BJ (cell line): ENCODE data around the gene KCNC3. TPM values are rescaled to one million over a fixed set of nuclear protein-coding genes. Genes with fewer than 3 reads are reported as not detected.

ENCODE experiments used
- CTCF ChIA-PET: fragments of 350-600 bp; formaldehyde crosslinking; extraction: SDS; loops from one replicate; lab custom pipeline; 2021; ENCODE audit warnings: antibody characterized with exemption, inconsistent platforms; lab: Yijun Ruan, JAX
- POLR2A ChIA-PET: fragments of 300-600 bp; sonication (Branson Sonifier 250); formaldehyde crosslinking; extraction: SDS; loops from one replicate; lab custom pipeline; 2021; ENCODE audit warnings: antibody characterized with exemption; lab: Charles Lee
- DNase-seq: peaks from one replicate; pipeline ENCODE4 v3.0.0-alpha.2; 2011; ENCODE audit warnings: low read depth
- H3K27me3 ChIP-seq: 2 replicates; pipeline ENCODE4 v1.6.0; 2011; ENCODE audit warnings: low read length; ENCODE audit not compliant: control insufficient read depth, insufficient read depth
- H3K36me3 ChIP-seq: 2 replicates; pipeline ENCODE4 v1.5.1; 2011; ENCODE audit warnings: low read length; ENCODE audit not compliant: control insufficient read depth, insufficient read depth
- H3K4me3 ChIP-seq: 2 replicates; pipeline ENCODE4 v1.5.1; 2011; ENCODE audit warnings: low read depth, mild to moderate bottlenecking, control low read depth, low read length
- CTCF ChIP-seq: IDR thresholded peaks from 2 replicates; pipeline ENCODE4 v1.5.1; 2011; ENCODE audit warnings: low read depth, mild to moderate bottlenecking, control low read depth, inconsistent platforms, low read length, moderate library complexity; ENCODE audit not compliant: insufficient read depth
- polyA plus RNA-seq: library from polyadenylated mRNA; depleted of rRNA; stranded (reverse); fragments of >200 nt; gene quantifications from 2 replicates; pipeline ENCODE4 v1.2.3, GENCODE V29; 2011

Gene KCNC3
- polyA plus RNA-seq, 1 experiment = 0.04 TPM

- H3K27me3 ChIP-seq = no peaks in the 10 kb centered on the region
- no peak for TF ChIP-seq CTCF
- ChIA-PET CTCF (no interaction called here), POLR2A (no interaction called here)
- DNase-seq = no peak
- H3K36me3 ChIP-seq = no peaks in the 10 kb centered on the region
- no peak overlapping the region for H3K4me3 ChIP-seq
Measured at GRCh38 chr19:50290011-50290410, 39.2 kb downstream of the KCNC3 start.

- POLR2A ChIA-PET = no interaction called here
- Histone ChIP-seq H3K27me3 (no peaks in the 10 kb centered on the region), H3K36me3 (no peaks in the 10 kb centered on the region), H3K4me3 (no peak overlapping the region)
- TF ChIP-seq CTCF = no peak
- CTCF ChIA-PET = interaction anchor here (0.6 kb wide), 1 partner anchor 66 kb away, joined by 3 read pairs; no protein-coding TSS in a partner anchor
- no peak for DNase-seq
Measured at GRCh38 chr19:50288954-50289353, 40.2 kb downstream of the KCNC3 start.

GRCh38 chr19:50287331-50287730, 41.8 kb downstream of the KCNC3 start:
- ChIA-PET POLR2A (no interaction called here), CTCF (interaction anchor here (0.5 kb wide), 1 partner anchor 41 kb away, joined by 5 read pairs; no protein-coding TSS in a partner anchor)
- no peak for DNase-seq
- no peak overlapping the region for H3K4me3 ChIP-seq
- no peaks in the 10 kb centered on the region for H3K27me3 ChIP-seq
- no peak for TF ChIP-seq CTCF
- H3K36me3 ChIP-seq = no peaks in the 10 kb centered on the region

- ChIA-PET CTCF (interaction anchor here (0.5 kb wide), 1 partner anchor 42 kb away, joined by 5 read pairs; no protein-coding TSS in a partner anchor), POLR2A (no interaction called here)
- Histone ChIP-seq H3K4me3 (no peak overlapping the region), H3K36me3 (no peaks in the 10 kb centered on the region), H3K27me3 (no peaks in the 10 kb centered on the region)
- no peak for DNase-seq
- no peak for TF ChIP-seq CTCF
Measured at GRCh38 chr19:50286443-50286842, 42.7 kb downstream of the KCNC3 start.

GRCh38 chr19:50285833-50286232, 43.3 kb downstream of the KCNC3 start:
- TF ChIP-seq CTCF = no peak
- H3K27me3 ChIP-seq = no peaks in the 10 kb centered on the region
- H3K36me3 ChIP-seq = no peaks in the 10 kb centered on the region
- POLR2A ChIA-PET = no interaction called here
- no peak for DNase-seq
- no peak overlapping the region for H3K4me3 ChIP-seq
- CTCF ChIA-PET = no interaction called here
